ENCODE measurements around the gene GRM2.
A peak's percentile ranks its signal among the peaks of the same experiment; 100 is the strongest.

Gene GRM2

GRCh38 chr3:51706788-51707731, at the start of gene GRM2:
GRM2 (plus strand) TSS chr3:51707068; CDS start chr3:51708984, 1,916 bp downstream.
- DNase-seq: no peak

GRCh38 chr3:51657234-51657633, 49.6 kb upstream of the GRM2 start:
- DNase-seq: peak; percentile 13

GRCh38 chr3:51659942-51660341, 46.9 kb upstream of the GRM2 start:
- DNase-seq: no peak

GRCh38 chr3:51662456-51662855, 44.4 kb upstream of the GRM2 start:
- DNase-seq: no peak

- no peak for DNase-seq
Measured at GRCh38 chr3:51668756-51669155, 38.1 kb upstream of the GRM2 start.

GRCh38 chr3:51669241-51670052, 37.4 kb upstream of the GRM2 start:
- peak; percentile 84 for DNase-seq

- DNase-seq: no peak
Measured at GRCh38 chr3:51670053-51670822, 36.6 kb upstream of the GRM2 start.

GRCh38 chr3:51670823-51671733, 35.8 kb upstream of the GRM2 start, which contains the start of gene TEX264:
TEX264 (plus strand) TSS chr3:51671252; CDS start chr3:51674305, 3,053 bp downstream.
- peak; percentile 81 for DNase-seq

GRCh38 chr3:51671734-51672475, 35.0 kb upstream of the GRM2 start:
- peak; percentile 52 for DNase-seq

GRCh38 chr3:51673181-51673801, 33.6 kb upstream of the GRM2 start:
- no peak for DNase-seq

- no peak for DNase-seq
Measured at GRCh38 chr3:51673802-51674654, 32.8 kb upstream of the GRM2 start.

- no peak for DNase-seq
Measured at GRCh38 chr3:51675201-51675611, 31.7 kb upstream of the GRM2 start.

GRCh38 chr3:51676102-51676640, 30.7 kb upstream of the GRM2 start:
- DNase-seq: no peak

GRCh38 chr3:51677358-51677757, 29.5 kb upstream of the GRM2 start:
- DNase-seq: no peak

GRCh38 chr3:51678186-51678585, 28.7 kb upstream of the GRM2 start:
- DNase-seq: no peak

GRCh38 chr3:51678641-51679040, 28.2 kb upstream of the GRM2 start:
- DNase-seq: no peak

GRCh38 chr3:51679318-51679717, 27.6 kb upstream of the GRM2 start:
- no peak for DNase-seq

- DNase-seq: no peak
Measured at GRCh38 chr3:51679777-51680176, 27.1 kb upstream of the GRM2 start.

- no peak for DNase-seq
Measured at GRCh38 chr3:51680196-51680595, 26.7 kb upstream of the GRM2 start.

Data from GF-D8 (cell line).